ENCODE measurements around the gene PFKM.

- no peak for TF ChIP-seq CTCF (conservative IDR thresholded peaks at IDR 0.05 in 1 of 2, IDR thresholded peaks at IDR 0.05 in 1 of 2; ENCODE audit: extremely low read depth in 1 of 2, insufficient read depth in 1 of 2, low read depth in 1 of 2, low read length in 2 of 2)
- no peak for TF ChIP-seq EZH2 (IDR thresholded peaks at IDR 0.05; ENCODE audit: borderline replicate concordance, low read length)
Observed at GRCh38 chr12:48193623-48194022, 74.5 kb downstream of the PFKM start.
